Inflammatory macrophage treated with lipopolysaccharide for 1 hour (primary cell): Measurements from ENCODE around the gene BOD1L1.

Experiments
- DNase-seq, 2 donors: peaks; one replicate each; pipeline ENCODE4 v3.0.0-alpha.2; 2020 to 2022

Gene BOD1L1

DNA sequence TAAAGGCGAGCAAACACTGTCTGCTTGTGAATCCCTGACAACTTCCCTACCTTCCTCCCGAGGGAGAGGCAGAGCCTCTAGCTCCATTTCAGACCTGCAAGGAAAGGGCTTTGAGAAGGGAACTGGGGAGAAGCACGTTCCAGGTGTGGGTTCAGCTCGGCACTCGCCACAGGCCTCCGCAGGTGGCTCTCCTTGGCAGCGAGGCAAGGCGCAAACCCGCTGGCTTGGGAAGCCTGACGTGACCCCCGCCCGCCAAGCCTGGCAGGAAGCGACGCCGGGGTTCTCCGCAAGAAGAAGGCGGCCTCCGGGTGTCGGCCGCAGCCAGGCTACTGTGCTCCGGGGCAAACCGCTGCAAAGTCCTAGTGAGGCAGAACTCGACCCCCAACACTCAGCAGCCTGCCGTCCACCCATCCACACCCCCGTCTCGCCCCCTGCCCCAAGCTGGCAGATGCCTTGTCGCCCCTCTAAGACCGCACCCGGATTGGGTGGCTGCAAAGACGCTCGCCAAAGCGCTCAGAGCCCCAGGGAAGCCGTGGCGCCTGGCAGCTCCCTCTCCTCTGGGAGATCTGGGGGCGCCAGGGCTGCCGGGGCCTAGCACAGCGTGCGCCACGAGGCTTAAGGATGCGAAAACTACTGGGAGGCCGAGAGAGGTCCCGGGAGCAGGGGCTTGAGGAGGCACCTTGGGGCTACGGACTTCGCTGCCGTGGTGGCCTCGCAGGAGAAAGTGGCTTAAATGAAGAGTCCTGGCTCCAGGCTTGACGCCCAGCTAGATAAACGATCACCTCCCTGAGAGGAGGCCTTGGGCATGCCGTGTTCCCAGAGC lies 105.0 kb downstream of the BOD1L1 start:
- no peak for DNase-seq

DNA sequence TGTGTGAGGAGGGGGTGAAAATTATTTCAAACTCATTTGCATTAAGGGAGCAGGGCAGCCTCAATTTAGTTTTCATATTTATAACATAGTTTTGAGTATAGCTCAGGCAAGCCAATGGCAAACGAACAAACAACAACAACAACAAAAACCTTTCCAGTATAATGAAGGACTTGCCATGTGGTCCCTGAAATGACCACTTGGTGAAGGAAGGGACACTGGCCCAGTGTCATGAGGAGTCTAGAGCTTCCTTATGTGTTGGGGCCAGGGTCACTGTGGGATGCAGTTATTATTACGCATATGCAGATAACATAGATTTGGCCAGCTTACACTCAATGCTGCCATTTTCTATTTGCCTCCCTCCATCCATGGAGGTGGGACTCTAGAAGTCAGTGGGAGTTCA lies 106.5 kb downstream of the BOD1L1 start:
- no peak for DNase-seq
